ENCODE data around the gene LPIN1. TPM values are rescaled to one million over a fixed set of nuclear protein-coding genes. Genes with fewer than 3 reads are reported as not detected.

LPIN1 gene
- 10 to 100 TPM; 40.6 to 42.9 TPM for total RNA-seq

DNA sequence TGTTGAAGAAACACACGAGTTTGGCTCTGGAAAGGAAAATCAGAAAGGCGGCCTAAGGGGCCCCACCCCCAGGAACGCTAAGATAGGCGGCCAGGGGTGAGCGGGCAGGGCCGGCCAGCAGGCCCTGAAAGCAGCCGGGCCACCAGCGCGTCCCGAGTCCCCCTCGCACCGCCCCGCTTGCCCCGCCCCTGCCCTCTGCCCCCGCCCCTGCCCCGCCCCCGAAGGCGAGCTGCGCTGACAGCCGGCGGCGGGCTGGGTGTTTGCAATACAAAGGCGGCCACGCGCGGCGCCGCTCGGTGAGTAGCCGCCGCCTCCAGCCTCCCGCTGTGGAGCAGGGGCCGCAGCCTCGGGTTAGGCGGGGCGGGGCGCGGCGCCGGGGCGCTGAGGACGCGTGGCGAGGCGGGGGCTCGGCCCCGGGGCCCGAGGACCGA is at the start of gene LPIN1:
Gene LPIN1 (plus strand): TSS at position 257 of the 431 bp plus-strand sequence. CDS start 18,910 bp downstream, outside the sequence.
- Mint-ChIP-seq H3K27ac (peak within 1 kb of the TSS; percentile 85), H3K36me3 (ENCODE audit: low read depth) (peaks cover 3% of the 10 kb centered on the region), H3K27me3 (no peaks in the 10 kb centered on the region), H3K4me1 (peaks cover 78% of the 10 kb centered on the region), H3K9me3 (ENCODE audit: low read depth) (no peaks in the 10 kb centered on the region), H3K4me3 (peak within 1 kb of the TSS; percentile 85)
- ChIA-PET POLR2A (interaction anchor here (1.0 kb wide), 1 partner anchor 37 kb away, joined by 3 read pairs; no protein-coding TSS in a partner anchor), CTCF (interaction anchor here (0.6 to 3.0 kb wide), 9 partner anchors 12 to 802 kb away, joined by 3 to 28 read pairs (median 3); no protein-coding TSS in a partner anchor)
- DNase-seq: peak; percentile 94
- intact Hi-C loops (cut with DNase I, micrococcal nuclease): loop anchor here in 1 of 2 experiments (1.0 to 5.0 kb wide), 6 partner anchors 32 to 934 kb away; partner anchors contain the start of genes E2F6, PDIA6 and SLC66A3
- peak; percentile 55 for ATAC-seq

- POLR2A ChIA-PET: no interaction called here
Measured at GRCh38 chr2:11696736-11697102, 49.7 kb upstream of the LPIN1 start.

GRCh38 chr2:11697103-11697871 is 49.1 kb upstream of the LPIN1 start:
- Mint-ChIP-seq H3K27ac (no peak overlapping the region), H3K4me3 (no peak overlapping the region), H3K9me3 (ENCODE audit: low read depth) (no peaks in the 10 kb centered on the region), H3K36me3 (ENCODE audit: low read depth) (no peaks in the 10 kb centered on the region), H3K4me1 (no peaks in the 10 kb centered on the region), H3K27me3 (no peaks in the 10 kb centered on the region)
- intact Hi-C loops (cut with DNase I, micrococcal nuclease): no loop called here
- ATAC-seq (no peak), DNase-seq (no peak)
- ChIA-PET POLR2A (interaction anchor here (0.6 kb wide), 1 partner anchor 217 kb away, joined by 8 read pairs; no protein-coding TSS in a partner anchor), CTCF (interaction anchor here (1.1 to 10.7 kb wide), 4 partner anchors 11 to 85 kb away, joined by 4 to 171 read pairs (median 4); no protein-coding TSS in a partner anchor)

More at GRCh38 chr2:11696736-11697102, 49.7 kb upstream of the LPIN1 start:
- CTCF ChIA-PET: interaction anchor here (1.1 to 10.7 kb wide), 3 partner anchors 12 to 86 kb away, joined by 4 to 171 read pairs (median 5); no protein-coding TSS in a partner anchor
- no peak for DNase-seq
- H3K4me3 Mint-ChIP-seq: no peak overlapping the region
- H3K36me3 Mint-ChIP-seq (ENCODE audit: low read depth): no peaks in the 10 kb centered on the region
- no peak for ATAC-seq
- no peaks in the 10 kb centered on the region for H3K9me3 Mint-ChIP-seq (ENCODE audit: low read depth)
- intact Hi-C loops (cut with DNase I, micrococcal nuclease): no loop called here
- H3K27me3 Mint-ChIP-seq: no peaks in the 10 kb centered on the region
- H3K4me1 Mint-ChIP-seq: no peaks in the 10 kb centered on the region
- H3K27ac Mint-ChIP-seq: no peak overlapping the region

DNA sequence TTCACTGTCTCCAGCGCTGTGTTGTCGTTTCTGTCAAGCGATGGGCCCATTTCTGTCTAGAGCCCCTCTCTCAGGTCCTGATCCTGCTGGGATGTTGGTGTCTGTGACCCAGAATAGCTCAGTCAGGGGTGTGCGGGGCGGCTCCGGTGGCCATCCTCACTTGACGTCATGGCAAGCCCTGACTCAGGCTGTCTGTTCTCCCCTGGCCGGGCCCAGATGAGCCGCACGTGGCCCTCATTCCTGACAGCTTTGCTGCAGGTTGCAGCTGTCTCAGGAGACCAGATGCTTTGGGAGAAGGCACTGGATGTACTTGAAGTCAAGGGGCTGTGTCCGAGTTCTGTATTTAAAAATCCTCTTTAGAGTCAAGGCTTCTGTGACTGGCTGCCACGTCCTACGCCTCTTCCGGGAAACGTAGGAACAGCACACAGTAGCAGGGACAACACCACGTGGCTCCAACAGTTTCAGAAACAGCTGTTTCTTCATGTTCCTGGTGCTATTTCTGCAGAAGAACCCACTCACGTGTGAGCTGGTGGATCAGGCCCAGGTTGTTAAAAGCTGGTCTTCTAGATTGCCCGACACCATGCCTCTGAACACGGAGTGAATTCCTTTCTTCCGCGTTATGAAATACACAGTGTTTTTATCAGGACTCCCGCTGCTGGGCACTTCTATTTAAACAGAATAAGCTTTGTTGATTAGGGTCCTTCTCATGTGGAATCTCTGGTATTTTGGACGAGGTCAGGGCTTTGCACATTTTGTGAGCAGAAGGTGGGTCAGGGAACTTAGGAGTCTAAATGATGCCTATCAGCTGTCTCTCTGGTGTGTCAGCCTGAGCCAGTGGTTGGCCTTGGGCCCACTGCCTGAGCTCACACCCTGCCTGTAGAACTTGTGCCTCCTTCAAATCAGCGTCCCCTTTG is 48.2 kb upstream of the LPIN1 start:
- no peak overlapping the region for H3K4me3 Mint-ChIP-seq
- no peak for ATAC-seq
- no peak for DNase-seq
- CTCF ChIA-PET: interaction anchor here (1.0 to 10.7 kb wide), 6 partner anchors 9 to 84 kb away, joined by 3 to 171 read pairs (median 4); no protein-coding TSS in a partner anchor
- H3K36me3 Mint-ChIP-seq (ENCODE audit: low read depth): no peaks in the 10 kb centered on the region
- H3K4me1 Mint-ChIP-seq: no peaks in the 10 kb centered on the region
- H3K27ac Mint-ChIP-seq: no peak overlapping the region
- intact Hi-C loops (cut with DNase I, micrococcal nuclease): loop anchor here in 1 of 2 experiments (2.0 kb wide), 1 partner anchor 69 kb away; no protein-coding TSS in a partner anchor
- H3K27me3 Mint-ChIP-seq: no peaks in the 10 kb centered on the region
- POLR2A ChIA-PET: no interaction called here
- no peaks in the 10 kb centered on the region for H3K9me3 Mint-ChIP-seq (ENCODE audit: low read depth)

GRCh38 chr2:11699686-11700670 is 46.5 kb upstream of the LPIN1 start:
- Mint-ChIP-seq H3K4me3 (no peak overlapping the region), H3K27ac (no peak overlapping the region), H3K36me3 (ENCODE audit: low read depth) (no peaks in the 10 kb centered on the region), H3K27me3 (no peaks in the 10 kb centered on the region), H3K9me3 (ENCODE audit: low read depth) (no peaks in the 10 kb centered on the region), H3K4me1 (no peaks in the 10 kb centered on the region)
- intact Hi-C loops (cut with DNase I, micrococcal nuclease): loop anchor here in 1 of 2 experiments (2.0 kb wide), 1 partner anchor 67 kb away; no protein-coding TSS in a partner anchor
- ATAC-seq: no peak
- ChIA-PET CTCF (interaction anchor here (1.9 to 10.7 kb wide), 2 partner anchors 10 to 83 kb away, joined by 7 to 171 read pairs; no protein-coding TSS in a partner anchor), POLR2A (no interaction called here)
- DNase-seq: no peak

DNA sequence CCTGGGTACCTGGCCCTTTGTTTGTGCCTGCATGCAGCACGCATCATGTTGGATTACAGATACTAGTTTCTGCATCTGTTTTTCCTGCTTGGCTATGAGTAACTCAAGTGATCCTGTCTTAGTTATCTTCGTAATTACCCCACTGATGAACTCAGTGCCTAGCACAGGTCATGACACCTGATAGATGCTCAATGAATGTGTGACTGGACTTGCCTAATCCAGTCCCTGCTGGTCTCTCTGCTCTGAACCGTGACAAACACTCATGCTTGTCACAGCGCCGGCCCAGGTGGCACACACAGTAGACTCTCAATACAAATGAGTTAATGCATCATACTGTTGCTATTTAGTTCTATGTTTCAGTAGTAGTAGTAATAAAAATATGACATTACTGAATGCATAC is 45.2 kb upstream of the LPIN1 start:
- peaks cover 3% of the 10 kb centered on the region for H3K9me3 Mint-ChIP-seq (ENCODE audit: low read depth)
- H3K27me3 Mint-ChIP-seq: no peaks in the 10 kb centered on the region
- CTCF ChIA-PET: interaction anchor here (0.6 to 10.7 kb wide), 3 partner anchors 11 to 741 kb away, joined by 3 to 171 read pairs (median 7); no protein-coding TSS in a partner anchor
- no peak overlapping the region for H3K4me3 Mint-ChIP-seq
- POLR2A ChIA-PET: no interaction called here
- no peaks in the 10 kb centered on the region for H3K36me3 Mint-ChIP-seq (ENCODE audit: low read depth)
- DNase-seq (no peak), ATAC-seq (peak; percentile 17)
- intact Hi-C loops (cut with DNase I, micrococcal nuclease): no loop called here
- H3K4me1 Mint-ChIP-seq: no peaks in the 10 kb centered on the region
- H3K27ac Mint-ChIP-seq: no peak overlapping the region

DNA sequence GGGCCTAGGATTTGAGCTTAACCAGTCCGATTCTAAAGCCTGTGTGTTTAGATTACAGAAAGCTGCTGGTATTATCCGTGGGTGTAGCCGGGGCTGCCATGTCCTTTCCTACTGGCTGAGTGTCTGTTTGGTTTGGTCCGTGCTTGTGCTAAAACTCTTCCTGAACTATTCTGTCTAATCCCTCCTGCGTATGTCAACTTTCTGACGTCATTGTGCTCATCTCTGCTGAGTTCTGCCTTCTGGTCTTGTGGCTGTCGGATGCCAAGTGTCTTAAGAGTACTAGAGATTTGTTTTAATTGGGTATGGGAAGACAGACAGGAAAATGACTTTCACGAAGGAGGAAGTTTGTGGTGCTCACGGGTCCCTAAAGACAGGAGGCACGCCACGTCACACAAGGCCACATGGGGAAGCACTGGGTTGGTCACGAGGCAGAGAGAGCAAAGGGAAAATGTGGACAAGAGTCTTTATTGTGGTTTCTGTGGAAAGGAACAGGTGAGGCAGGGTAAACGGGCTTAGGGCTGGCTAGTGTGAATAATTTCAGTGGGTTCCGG is 44.6 kb upstream of the LPIN1 start:
- no peaks in the 10 kb centered on the region for H3K4me1 Mint-ChIP-seq
- H3K36me3 Mint-ChIP-seq (ENCODE audit: low read depth): no peaks in the 10 kb centered on the region
- H3K27me3 Mint-ChIP-seq: no peaks in the 10 kb centered on the region
- peaks cover 3% of the 10 kb centered on the region for H3K9me3 Mint-ChIP-seq (ENCODE audit: low read depth)
- ChIA-PET POLR2A (no interaction called here), CTCF (interaction anchor here (1.9 to 10.7 kb wide), 2 partner anchors 12 to 81 kb away, joined by 7 to 171 read pairs; no protein-coding TSS in a partner anchor)
- H3K4me3 Mint-ChIP-seq: no peak overlapping the region
- intact Hi-C loops (cut with DNase I, micrococcal nuclease): no loop called here
- no peak overlapping the region for H3K27ac Mint-ChIP-seq
- no peak for ATAC-seq
- DNase-seq: no peak

GRCh38 chr2:11702946-11703345 is 43.5 kb upstream of the LPIN1 start:
- Mint-ChIP-seq H3K36me3 (ENCODE audit: low read depth) (no peaks in the 10 kb centered on the region), H3K4me3 (no peak overlapping the region), H3K4me1 (no peaks in the 10 kb centered on the region), H3K27ac (no peak overlapping the region), H3K27me3 (no peaks in the 10 kb centered on the region), H3K9me3 (ENCODE audit: low read depth) (peaks cover 3% of the 10 kb centered on the region)
- ATAC-seq: no peak
- DNase-seq: no peak
- POLR2A ChIA-PET: no interaction called here
- intact Hi-C loops (cut with DNase I, micrococcal nuclease): no loop called here
- CTCF ChIA-PET: interaction anchor here (2.0 kb wide), 1 partner anchor 76 kb away, joined by 6 read pairs; no protein-coding TSS in a partner anchor

- ChIA-PET CTCF (interaction anchor here (1.0 to 3.7 kb wide), 3 partner anchors 11 to 76 kb away, joined by 5 to 14 read pairs (median 6); no protein-coding TSS in a partner anchor), POLR2A (no interaction called here)
- no peaks in the 10 kb centered on the region for H3K4me1 Mint-ChIP-seq
- H3K27me3 Mint-ChIP-seq: no peaks in the 10 kb centered on the region
- ATAC-seq: no peak
- H3K9me3 Mint-ChIP-seq (ENCODE audit: low read depth): peaks cover 3% of the 10 kb centered on the region
- H3K4me3 Mint-ChIP-seq: no peak overlapping the region
- DNase-seq: no peak
- intact Hi-C loops (cut with DNase I, micrococcal nuclease): no loop called here
- H3K36me3 Mint-ChIP-seq (ENCODE audit: low read depth): no peaks in the 10 kb centered on the region
- no peak overlapping the region for H3K27ac Mint-ChIP-seq
Measured at GRCh38 chr2:11703700-11704099, 42.7 kb upstream of the LPIN1 start.

DNA sequence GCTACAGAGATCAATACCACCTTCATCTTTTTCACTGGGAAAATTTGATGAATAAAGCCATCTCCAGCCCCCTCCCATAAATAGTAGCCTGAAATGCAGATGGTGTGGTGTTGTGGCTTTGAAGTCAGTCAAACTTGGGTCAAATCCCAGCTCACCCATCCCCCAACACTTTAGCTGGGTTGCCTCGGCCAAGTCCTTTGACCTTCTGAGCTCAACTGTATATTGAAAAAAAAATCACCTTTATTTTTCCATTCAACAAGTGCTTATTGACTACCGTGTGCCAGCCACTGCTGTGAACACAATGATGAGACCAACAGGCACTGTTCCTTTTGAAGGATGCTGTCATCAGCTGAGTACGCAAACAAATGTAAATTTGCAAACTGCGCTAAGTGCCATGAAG is 41.4 kb upstream of the LPIN1 start:
- DNase-seq (no peak), ATAC-seq (no peak)
- Mint-ChIP-seq H3K4me1 (no peaks in the 10 kb centered on the region), H3K9me3 (ENCODE audit: low read depth) (peaks cover 3% of the 10 kb centered on the region), H3K36me3 (ENCODE audit: low read depth) (no peaks in the 10 kb centered on the region), H3K27me3 (no peaks in the 10 kb centered on the region), H3K27ac (no peak overlapping the region), H3K4me3 (no peak overlapping the region)
- intact Hi-C loops (cut with DNase I, micrococcal nuclease): no loop called here
- POLR2A ChIA-PET: no interaction called here
- CTCF ChIA-PET: interaction anchor here (0.7 to 3.7 kb wide), 6 partner anchors 12 to 76 kb away, joined by 3 to 14 read pairs (median 4); no protein-coding TSS in a partner anchor
